Measurements from ENCODE around the gene CEMP1. TPM values are rescaled to one million over a fixed set of nuclear protein-coding genes. Genes with fewer than 3 reads are reported as not detected.

The CEMP1 gene
- total RNA-seq, 1 experiment from 2014 or later: not detected

DNA sequence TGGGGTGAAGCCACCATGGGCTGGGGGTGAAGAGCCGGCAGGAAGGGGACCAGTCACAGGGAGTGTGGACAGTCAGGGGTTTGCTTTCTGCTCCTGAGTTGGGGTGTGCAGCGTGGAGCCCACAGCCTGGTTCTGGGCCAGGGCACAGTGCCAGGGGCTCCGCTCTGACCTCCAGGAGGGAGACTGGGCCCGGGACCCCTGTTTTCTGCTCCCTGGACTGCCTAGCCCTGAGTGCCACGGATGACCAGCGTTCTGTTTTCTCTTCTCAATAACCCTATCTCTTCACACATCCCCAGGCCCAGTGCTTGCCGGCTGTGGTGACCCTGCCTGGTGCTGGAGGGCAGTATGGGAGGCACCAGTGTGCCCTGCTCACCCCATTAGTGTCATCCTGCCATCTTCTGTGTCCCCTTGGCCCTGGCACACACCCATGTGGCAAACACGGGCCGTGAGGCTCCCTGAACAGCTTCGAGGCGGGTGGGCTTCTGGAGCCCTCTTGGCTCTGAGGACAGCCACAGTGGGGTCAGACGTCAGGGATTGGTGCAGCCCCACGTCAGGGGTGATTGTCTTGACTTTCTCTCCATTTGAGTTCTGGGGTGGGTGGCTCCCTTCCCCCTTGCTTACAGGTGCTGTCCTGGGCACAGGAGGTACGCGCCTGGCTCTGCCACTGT lies 1.1 kb downstream of the CEMP1 start:
- H3K4me1 ChIP-seq: peaks cover 4% of the 10 kb centered on the region; the same call in 1 of the 2 replicates
- DNase-seq: no peak
- no peaks in the 10 kb centered on the region for H3K27me3 ChIP-seq
- no peak overlapping the region for H3K27ac ChIP-seq
- H3K9me3 ChIP-seq (replicated peaks): no peaks in the 10 kb centered on the region
- H3K4me3 ChIP-seq: no peak overlapping the region
- no peaks in the 10 kb centered on the region for H3K36me3 ChIP-seq

DNA sequence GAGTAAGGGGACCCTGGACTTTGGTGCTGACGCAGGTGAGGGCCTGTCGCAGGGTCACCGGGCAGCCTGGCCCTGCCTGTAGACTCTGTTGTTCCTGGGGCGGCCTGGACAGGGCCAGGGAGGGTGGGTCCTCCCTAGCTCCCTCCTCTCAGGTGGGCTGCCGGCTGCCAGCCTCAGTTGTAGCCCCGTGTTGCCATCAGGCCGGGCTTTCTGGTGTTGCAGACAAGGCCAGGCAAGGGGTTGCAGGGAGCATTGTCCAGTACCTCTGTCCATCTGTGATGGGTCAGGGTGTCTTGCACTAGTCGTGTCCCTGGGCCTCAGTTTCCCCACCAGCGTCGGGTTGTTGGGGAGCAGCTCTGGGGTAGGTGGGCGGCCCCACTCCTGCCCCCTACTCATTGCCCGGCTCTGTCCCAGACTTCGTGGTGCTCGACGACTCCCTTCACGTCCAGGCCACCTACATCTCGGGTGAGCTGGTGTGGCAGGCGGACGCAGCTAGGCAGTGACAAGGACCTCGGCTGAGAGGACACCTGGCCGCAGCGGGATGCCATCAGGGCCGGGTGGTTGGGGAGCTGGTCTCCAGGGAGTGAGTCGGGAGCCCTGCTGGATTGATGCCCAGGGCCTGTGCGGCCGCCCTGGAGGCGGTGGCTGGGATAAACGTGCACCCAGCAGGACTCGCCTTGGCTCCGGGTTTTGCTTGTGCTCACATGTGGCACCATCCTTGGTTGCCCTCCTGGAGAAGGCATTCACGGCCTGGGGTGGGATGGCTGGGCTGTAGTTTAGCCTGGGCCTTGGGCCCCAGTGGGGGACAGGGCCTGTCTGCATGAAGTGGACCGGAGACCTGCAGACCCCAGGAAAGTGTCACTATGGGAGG lies 1.9 kb downstream of the CEMP1 start:
- DNase-seq: no peak

DNA sequence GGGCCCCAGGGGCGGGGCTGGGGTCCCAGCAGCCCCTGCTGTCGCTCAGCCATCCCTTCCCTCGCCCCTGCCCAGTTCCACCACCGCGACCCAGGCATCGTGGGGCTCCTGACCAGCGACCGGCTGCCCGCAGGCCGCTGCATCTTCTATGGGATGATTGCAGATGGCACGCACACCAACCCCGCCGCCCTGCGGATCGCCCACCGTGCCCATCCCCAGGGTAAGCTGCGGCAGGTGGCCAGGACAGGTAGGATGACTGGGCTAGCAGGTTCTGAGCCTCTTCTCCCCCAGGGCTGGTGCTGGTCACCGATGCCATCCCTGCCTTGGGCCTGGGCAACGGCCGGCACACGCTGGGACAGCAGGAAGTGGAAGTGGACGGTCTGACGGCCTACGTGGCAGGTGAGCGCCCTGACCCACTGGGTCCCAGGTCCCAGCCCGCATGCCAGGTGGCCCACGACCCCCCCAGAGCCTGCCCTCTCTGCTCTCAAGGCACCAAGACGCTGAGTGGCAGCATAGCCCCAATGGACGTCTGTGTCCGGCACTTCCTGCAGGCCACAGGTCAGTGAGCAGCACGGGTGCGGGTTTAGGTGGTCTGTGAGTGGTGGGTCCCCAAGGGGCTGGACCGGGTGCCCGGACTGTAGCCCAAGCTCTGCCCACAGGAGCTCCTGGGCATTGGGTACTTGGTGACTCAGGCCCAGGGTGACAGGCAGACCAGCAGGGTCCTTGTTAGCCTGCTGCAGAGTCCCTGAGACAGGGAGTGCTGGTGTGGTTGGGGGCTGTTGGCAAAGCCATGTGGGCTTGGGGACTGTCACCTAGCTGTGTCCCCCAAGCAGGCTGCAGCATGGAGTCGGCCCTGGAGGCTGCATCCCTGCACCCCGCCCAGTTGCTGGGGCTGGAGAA lies 2.8 kb downstream of the CEMP1 start:
- H3K36me3 ChIP-seq: no peaks in the 10 kb centered on the region
- H3K4me1 ChIP-seq: peaks cover 4% of the 10 kb centered on the region; the same call in 1 of the 2 replicates
- H3K4me3 ChIP-seq: no peak overlapping the region
- DNase-seq: no peak
- H3K9me3 ChIP-seq (replicated peaks): no peaks in the 10 kb centered on the region
- no peak overlapping the region for H3K27ac ChIP-seq
- H3K27me3 ChIP-seq: no peaks in the 10 kb centered on the region

More for the DNA sequence above, 1.9 kb downstream of the CEMP1 start:
- H3K27me3 ChIP-seq: no peaks in the 10 kb centered on the region
- no peak overlapping the region for H3K27ac ChIP-seq
- H3K4me3 ChIP-seq: no peak overlapping the region
- H3K36me3 ChIP-seq: no peaks in the 10 kb centered on the region
- H3K4me1 ChIP-seq: peaks cover 4% of the 10 kb centered on the region; the same call in 1 of the 2 replicates
- no peaks in the 10 kb centered on the region for H3K9me3 ChIP-seq (replicated peaks)

DNA sequence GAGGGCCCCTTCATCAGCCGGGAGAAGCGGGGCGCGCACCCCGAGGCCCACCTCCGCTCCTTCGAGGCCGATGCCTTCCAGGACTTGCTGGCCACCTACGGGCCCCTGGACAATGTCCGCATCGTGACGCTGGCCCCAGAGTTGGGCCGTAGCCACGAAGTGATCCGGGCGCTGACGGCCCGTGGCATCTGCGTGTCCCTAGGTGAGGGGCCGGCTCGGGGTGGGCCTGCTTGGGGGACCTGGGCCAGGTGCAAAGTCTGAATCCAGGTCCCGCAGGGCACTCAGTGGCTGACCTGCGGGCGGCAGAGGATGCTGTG lies 3.5 kb downstream of the CEMP1 start:
- no peaks in the 10 kb centered on the region for H3K9me3 ChIP-seq (replicated peaks)
- H3K27me3 ChIP-seq: no peaks in the 10 kb centered on the region
- no peak overlapping the region for H3K4me3 ChIP-seq
- H3K27ac ChIP-seq: no peak overlapping the region
- no peaks in the 10 kb centered on the region for H3K36me3 ChIP-seq
- H3K4me1 ChIP-seq: peaks cover 4% of the 10 kb centered on the region; the same call in 1 of the 2 replicates
- DNase-seq: no peak

DNA sequence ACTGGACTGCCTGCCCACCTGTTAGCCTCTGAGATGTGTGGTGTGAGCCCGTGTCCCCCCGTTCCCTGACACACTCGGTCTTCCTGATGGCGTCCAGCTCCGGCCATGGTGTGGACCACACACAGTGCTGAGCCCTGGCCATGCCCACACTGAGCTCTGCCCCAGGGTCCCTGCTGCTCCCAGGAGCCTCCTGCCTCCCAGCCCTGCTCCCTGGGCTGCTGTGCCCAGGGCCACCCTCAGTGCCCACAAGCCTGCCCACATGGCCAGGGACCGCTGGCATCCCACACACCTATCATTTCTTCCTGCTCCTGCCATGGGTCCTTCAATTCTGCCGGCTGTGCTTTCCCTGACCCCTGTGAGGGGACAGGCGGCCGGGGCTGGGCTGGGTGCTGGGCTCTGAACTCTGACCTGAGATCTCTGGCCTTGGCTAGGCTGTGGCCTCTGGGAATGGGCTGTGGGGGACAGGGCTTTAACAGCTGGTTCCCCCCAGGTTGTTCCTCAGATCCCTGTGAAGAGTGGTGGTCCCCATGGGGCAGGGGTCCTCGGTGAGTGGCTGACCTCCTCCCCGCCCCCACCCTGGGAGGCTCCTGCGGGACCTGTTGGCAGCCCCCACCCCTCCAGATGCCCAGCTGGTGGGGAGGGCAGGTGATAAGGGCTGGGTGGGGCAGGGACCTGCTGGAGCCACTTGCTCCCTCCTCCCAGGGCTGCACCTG lies 4.0 kb downstream of the CEMP1 start:
- Histone ChIP-seq H3K9me3 (replicated peaks) (no peaks in the 10 kb centered on the region), H3K27ac (no peak overlapping the region), H3K4me1 (no peaks in the 10 kb centered on the region), H3K4me3 (no peak overlapping the region), H3K27me3 (no peaks in the 10 kb centered on the region), H3K36me3 (no peaks in the 10 kb centered on the region)
- DNase-seq: no peak

DNA sequence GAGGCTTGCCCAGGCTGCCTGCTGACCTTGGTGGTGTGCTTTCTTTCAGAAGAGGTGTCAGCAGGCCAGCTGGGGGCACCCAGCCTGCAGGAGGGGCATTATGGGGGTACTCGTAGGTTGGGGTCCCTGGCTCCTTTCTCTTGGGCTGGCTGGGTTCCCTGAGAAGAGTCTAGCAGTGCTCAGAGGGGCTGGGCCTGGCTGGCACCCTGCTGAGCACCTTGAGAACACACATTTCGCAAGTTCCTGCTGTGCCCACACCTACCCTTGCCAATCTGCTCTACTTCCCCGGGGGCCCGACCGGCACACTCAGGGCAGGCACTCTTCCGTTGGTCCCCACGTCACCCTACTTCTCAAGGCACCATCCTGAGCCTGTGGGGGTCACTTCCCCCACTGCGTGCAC lies 5.1 kb downstream of the CEMP1 start:
- Histone ChIP-seq H3K9me3 (replicated peaks) (no peaks in the 10 kb centered on the region), H3K27ac (no peak overlapping the region), H3K27me3 (no peaks in the 10 kb centered on the region), H3K36me3 (no peaks in the 10 kb centered on the region), H3K4me3 (no peak overlapping the region), H3K4me1 (no peaks in the 10 kb centered on the region)
- peak in 1 of 2 experiments; percentile 1 for DNase-seq

DNA sequence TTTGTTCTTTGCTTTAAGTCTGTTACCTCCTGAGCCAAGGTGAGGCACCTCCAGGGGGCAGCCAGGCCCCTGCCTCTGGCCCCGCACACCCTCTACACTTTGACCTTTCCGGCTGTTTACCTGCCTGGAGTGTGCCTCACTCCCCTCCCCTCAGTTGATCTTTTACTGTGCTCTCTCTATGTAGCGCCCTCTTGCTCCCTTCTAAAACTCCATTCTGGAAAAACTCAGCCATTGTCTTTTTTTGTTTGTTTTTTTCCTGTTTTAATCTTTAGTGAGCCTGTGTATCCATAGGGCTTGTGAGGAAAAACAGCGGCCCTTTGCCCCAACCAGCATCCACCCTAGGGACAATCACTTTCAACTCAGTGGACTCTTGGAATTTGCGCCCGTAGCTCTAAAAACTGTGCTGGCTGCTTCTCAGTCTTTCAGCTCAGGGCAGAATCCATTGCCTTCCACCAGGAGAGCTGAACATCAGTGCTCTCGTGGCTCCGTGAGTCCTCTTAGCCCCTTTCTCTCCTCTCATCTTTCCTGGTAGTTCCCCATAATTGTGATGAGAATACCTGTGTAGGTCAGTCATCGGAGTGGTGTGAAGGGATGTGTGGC lies 6.8 kb downstream of the CEMP1 start:
- no peak overlapping the region for H3K27ac ChIP-seq
- no peak for DNase-seq
- H3K36me3 ChIP-seq: no peaks in the 10 kb centered on the region
- no peaks in the 10 kb centered on the region for H3K27me3 ChIP-seq
- H3K4me1 ChIP-seq: no peaks in the 10 kb centered on the region
- no peaks in the 10 kb centered on the region for H3K9me3 ChIP-seq (replicated peaks)
- H3K4me3 ChIP-seq: no peak overlapping the region

DNA sequence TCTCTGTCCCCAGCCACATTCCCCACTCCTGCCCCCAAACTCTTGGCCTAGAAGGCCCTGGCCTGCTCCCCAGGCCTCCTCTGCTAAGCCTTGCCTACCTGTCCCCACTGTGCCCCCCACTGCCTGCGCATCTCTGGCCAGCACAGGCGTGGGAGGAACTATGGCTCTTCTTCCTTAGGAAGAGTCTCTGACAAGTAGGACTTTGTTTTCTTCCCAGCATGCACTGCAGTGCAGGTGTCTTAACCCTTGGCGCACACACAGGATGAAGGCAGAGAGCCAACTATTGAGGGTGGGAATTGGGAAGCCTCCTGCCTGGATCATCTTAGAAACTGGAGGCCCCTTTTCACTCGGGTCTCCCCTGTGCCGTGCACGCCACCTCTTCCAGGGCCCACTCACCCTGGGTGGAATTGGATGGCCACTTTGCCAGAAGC lies 7.4 kb downstream of the CEMP1 start:
- DNase-seq: no peak
- Histone ChIP-seq H3K4me3 (no peak overlapping the region), H3K27me3 (no peaks in the 10 kb centered on the region), H3K36me3 (no peaks in the 10 kb centered on the region), H3K4me1 (no peaks in the 10 kb centered on the region), H3K9me3 (replicated peaks) (no peaks in the 10 kb centered on the region), H3K27ac (no peak overlapping the region)

DNA sequence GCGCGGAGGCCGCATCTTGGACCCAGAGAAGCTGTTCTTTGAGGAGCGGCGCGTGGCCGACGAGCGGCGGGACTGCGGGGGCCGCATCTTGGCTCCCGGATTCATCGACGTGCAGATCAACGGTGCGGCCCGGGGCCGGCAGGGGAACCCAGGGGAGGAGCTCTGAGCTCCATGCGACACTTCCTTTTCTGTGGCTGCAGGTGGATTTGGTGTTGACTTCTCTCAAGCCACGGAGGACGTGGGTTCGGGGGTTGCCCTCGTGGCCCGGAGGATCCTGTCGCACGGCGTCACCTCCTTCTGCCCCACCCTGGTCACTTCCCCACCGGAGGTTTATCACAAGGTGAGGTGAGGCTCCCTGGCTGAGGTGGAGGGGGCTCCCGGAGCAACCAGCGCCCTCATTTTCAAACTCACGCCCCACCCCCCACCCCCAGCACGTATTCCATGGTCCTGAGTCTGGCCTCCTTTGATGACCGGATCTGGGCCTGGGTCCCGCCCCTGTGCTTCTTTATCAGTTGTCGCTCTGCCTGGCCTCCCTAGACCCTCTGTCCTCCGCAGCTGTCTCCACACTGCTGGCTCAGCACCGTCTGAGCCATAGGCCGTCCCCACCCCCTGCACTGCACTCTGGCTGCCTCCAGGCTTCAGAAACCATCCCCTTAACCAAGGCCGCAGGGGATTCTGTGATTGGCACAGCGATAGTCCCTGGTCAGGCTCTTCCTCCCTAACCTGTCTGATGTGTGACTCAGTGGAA lies 10.2 kb downstream of the CEMP1 start:
- no peak for DNase-seq
- peak overlapping the region; percentile 75 for H3K4me3 ChIP-seq
- no peaks in the 10 kb centered on the region for H3K27me3 ChIP-seq
- no peaks in the 10 kb centered on the region for H3K4me1 ChIP-seq
- no peak overlapping the region for H3K27ac ChIP-seq
- H3K9me3 ChIP-seq (replicated peaks): no peaks in the 10 kb centered on the region
- no peaks in the 10 kb centered on the region for H3K36me3 ChIP-seq

DNA sequence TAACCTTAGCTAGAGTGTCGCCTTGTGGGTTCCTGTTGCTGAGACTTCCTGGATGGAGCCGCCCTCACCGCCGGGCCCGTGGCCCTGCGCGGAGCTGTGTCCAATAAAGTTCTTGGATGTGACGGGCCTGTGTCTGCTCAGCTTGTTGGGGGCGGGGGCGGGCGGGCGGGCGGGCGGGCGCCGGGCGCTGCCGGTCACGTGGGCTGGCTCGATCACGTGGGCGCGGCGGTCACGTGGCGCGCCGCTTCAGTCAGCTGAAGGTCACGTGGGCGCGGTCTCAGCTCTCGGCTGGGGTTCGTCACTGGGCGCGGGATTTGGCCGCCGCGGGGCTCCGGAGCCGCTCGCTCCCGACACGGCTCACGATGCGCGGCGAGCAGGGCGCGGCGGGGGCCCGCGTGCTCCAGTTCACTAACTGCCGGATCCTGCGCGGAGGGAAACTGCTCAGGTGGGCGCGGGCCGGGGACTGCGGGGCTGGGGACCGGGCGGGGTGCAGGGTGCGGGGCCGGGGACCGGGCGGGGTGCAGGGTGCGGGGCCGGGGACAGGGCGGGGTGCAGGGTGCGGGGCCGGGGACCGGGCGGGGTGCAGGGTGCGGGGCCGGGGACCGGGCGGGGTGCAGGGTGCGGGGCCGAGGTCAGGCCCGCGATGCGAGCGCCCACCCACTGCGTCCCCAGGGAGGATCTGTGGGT lies 11.0 kb downstream of the CEMP1 start, which contains the start of gene AMDHD2:
Gene AMDHD2, plus strand, starts transcription at position 275 of the 687 bp plus-strand sequence. Its CDS starts 88 bp downstream, at position 363.
- Histone ChIP-seq H3K27ac (no peak within 1 kb of the TSS), H3K27me3 (no peaks in the 10 kb centered on the region), H3K36me3 (no peaks in the 10 kb centered on the region), H3K4me3 (peak within 1 kb of the TSS; percentile 75), H3K9me3 (replicated peaks) (no peaks in the 10 kb centered on the region), H3K4me1 (peaks cover 4% of the 10 kb centered on the region; the same call in 1 of the 2 replicates)
- peak; percentile 87 to 88 for DNase-seq

DNA sequence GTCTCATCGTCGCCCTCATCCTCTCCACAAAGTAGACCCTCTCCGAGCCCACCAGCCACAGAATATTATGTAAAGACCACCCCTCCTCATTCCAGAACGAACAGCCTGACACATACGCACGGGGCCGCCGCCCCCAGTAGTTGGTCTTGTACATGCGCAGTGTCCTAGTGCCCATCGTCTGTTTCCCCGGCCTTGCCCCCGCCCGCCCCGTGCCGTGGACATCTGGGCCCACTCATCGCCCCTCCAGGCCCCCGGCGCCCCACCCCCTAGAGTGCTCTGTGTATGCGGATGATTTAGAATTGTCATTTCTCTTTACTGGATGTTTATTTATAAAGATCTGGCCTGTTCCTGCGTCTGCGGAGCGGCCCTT lies 11.5 kb downstream of the CEMP1 start:
- Histone ChIP-seq H3K27ac (no peak overlapping the region), H3K9me3 (replicated peaks) (no peaks in the 10 kb centered on the region), H3K4me1 (peaks cover 9% of the 10 kb centered on the region; the same call in 1 of the 2 replicates), H3K4me3 (peak overlapping the region; percentile 75; the same call in 1 of the 2 replicates), H3K27me3 (no peaks in the 10 kb centered on the region), H3K36me3 (no peaks in the 10 kb centered on the region)
- no peak for DNase-seq

DNA sequence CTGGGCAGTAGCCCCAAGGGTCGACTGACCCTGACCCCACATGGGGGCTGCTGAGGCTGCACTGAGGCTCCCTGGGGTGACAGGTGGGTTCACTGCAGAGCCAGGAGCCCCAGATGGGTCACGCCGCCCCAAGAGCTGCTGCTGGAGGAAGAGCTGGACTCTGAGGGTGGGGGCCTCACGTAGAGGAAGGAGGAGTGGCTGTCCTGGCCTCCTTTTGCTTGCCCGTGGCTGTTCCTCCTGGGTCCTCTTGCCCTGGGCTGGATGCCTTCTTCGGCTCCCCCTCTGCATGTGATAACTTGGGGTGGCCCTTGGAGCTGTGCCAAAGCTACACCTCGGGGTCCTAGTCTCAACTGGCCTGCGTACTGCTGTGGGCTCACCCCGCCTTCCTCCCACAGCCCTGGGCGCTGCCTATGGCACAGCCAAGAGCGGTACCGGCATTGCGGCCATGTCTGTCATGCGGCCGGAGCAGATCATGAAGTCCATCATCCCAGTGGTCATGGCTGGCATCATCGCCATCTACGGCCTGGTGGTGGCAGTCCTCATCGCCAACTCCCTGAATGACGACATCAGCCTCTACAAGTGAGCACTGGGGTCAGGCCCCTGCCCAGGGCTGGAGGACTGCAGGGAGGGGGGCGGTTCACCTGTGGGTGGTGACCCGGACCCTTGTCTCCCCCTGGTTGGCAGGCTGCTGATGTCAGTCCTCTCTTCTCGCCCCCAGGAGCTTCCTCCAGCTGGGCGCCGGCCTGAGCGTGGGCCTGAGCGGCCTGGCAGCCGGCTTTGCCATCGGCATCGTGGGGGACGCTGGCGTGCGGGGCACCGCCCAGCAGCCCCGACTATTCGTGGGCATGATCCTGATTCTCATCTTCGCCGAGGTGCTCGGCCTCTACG lies 12.1 kb downstream of the CEMP1 start:
- Histone ChIP-seq H3K9me3 (replicated peaks) (no peaks in the 10 kb centered on the region), H3K36me3 (no peaks in the 10 kb centered on the region), H3K4me1 (peaks cover 9% of the 10 kb centered on the region; the same call in 1 of the 2 replicates), H3K4me3 (no peak overlapping the region), H3K27ac (no peak overlapping the region), H3K27me3 (no peaks in the 10 kb centered on the region)
- no peak for DNase-seq
